K562 treated with DMSO at 1 percent for 24 hours (cell line): ENCODE measurements around the gene OR51A7. TPM values are rescaled to one million over a fixed set of nuclear protein-coding genes. Genes with fewer than 3 reads are reported as not detected.

Experiments used
- total RNA-seq: library from RNA; unstranded; fragments of 300-600 nt; gene quantifications from 2 replicates; pipeline ENCODE4 v1.2.3, GENCODE V29; 2022; ENCODE audit warnings: low read depth; ENCODE audit not compliant: insufficient read depth

Gene OR51A7
- not detected in 2 replicates for total RNA-seq

GRCh38 chr11:4903484-4903883, at the start of gene OR51A7:
Gene OR51A7 (plus strand): TSS chr11:4903783. CDS start chr11:4907370, 3,587 bp downstream.

GRCh38 chr11:4881860-4882500, 21.6 kb upstream of the OR51A7 start, which contains the start of gene OR51T1:
Gene OR51T1 (plus strand): TSS chr11:4881900. CDS start chr11:4881900, 0 bp downstream.

GRCh38 chr11:4919250-4919649, 15.7 kb downstream of the OR51A7 start, which contains the start of gene OR51G2:
Gene OR51G2 (minus strand): TSS chr11:4919350. CDS start chr11:4915663, 3,687 bp downstream.

GRCh38 chr11:4924239-4924638, 20.7 kb downstream of the OR51A7 start, which contains the start of gene OR51G1:
Gene OR51G1 (minus strand): TSS chr11:4924339. CDS start chr11:4924339, 0 bp downstream.

GRCh38 chr11:4947505-4947904, 43.9 kb downstream of the OR51A7 start, which contains the start of gene OR51A4:
Gene OR51A4 (minus strand): TSS chr11:4947605. CDS start chr11:4947100, 505 bp downstream.

GRCh38 chr11:4955613-4956012, 52.0 kb downstream of the OR51A7 start, which contains the start of gene OR51A2:
Gene OR51A2 (minus strand): TSS chr11:4955713. CDS start chr11:4955713, 0 bp downstream.

Other genes with a start within 250 kb of the OR51A7 start
- not detected in 2 replicates for gene OR51E2, start 205.9 kb upstream of the OR51A7 start, total RNA-seq
- gene MMP26, start 199.0 kb upstream of the OR51A7 start, total RNA-seq: not detected in 2 replicates
- gene OR51F1, start 133.8 kb upstream of the OR51A7 start, total RNA-seq: not detected in 2 replicates
- not detected in 2 replicates for gene OR52R1, start 99.4 kb upstream of the OR51A7 start, total RNA-seq
- gene OR51F2, start 82.5 kb upstream of the OR51A7 start, total RNA-seq: not detected in 2 replicates
- not detected in 2 replicates for gene OR51S1, start 54.6 kb upstream of the OR51A7 start, total RNA-seq
- not detected in 2 replicates for gene OR51T1, start 21.9 kb upstream of the OR51A7 start, total RNA-seq
- not detected in 2 replicates for gene OR51G2, start 15.6 kb downstream of the OR51A7 start, total RNA-seq
- gene OR51G1, start 20.6 kb downstream of the OR51A7 start, total RNA-seq: not detected in 2 replicates
- not detected in 2 replicates for gene OR51A4, start 43.8 kb downstream of the OR51A7 start, total RNA-seq
- gene OR51A2, start 51.9 kb downstream of the OR51A7 start, total RNA-seq: not detected in 2 replicates
- gene OR51L1, start 91.1 kb downstream of the OR51A7 start, total RNA-seq: not detected in 2 replicates
- gene OR52J3, start 142.7 kb downstream of the OR51A7 start, total RNA-seq: not detected in 2 replicates
- not detected in 2 replicates for gene OR52E2, start 155.8 kb downstream of the OR51A7 start, total RNA-seq
- not detected in 2 replicates for gene OR52E1, start 165.8 kb downstream of the OR51A7 start, total RNA-seq
- not detected in 2 replicates for gene OR52A5, start 234.6 kb downstream of the OR51A7 start, total RNA-seq